SU-DHL-6 (cell line): Measurements from ENCODE around the gene KCNC3.

Experiments
- CTCF ChIP-seq: fragments of 200-600 bp; sonication (generic); IDR thresholded peaks from one replicate; pipeline ENCODE4 v1.5.1; 2017; ENCODE audit warnings: antibody characterized with exemption, mild to moderate bottlenecking, low read length, moderate library complexity; ENCODE audit not compliant: insufficient read depth, poor library complexity, severe bottlenecking
- EZH2phosphoT487 ChIP-seq: fragments of 200-600 bp; sonication (generic), shearing (Covaris generic); conservative IDR thresholded peaks from 2 replicates; pipeline ENCODE4 v1.6.1; 2018; ENCODE audit warnings: mild to moderate bottlenecking, antibody characterized with exemption, low read length, moderate library complexity, mixed read lengths

- TF ChIP-seq CTCF (no peak), EZH2phosphoT487 (no peak)
Measured at GRCh38 chr19:50268041-50268440, 61.1 kb downstream of the KCNC3 start.
